Hepatocyte (in vitro differentiated cells): ENCODE measurements around the gene MBOAT2. TPM values are rescaled to one million over a fixed set of nuclear protein-coding genes. Genes with fewer than 3 reads are reported as not detected.

ENCODE experiments used
- DNase-seq: peaks from one replicate; pipeline ENCODE4 v3.0.0-alpha.2; 2016; ENCODE audit warnings: low spot score
- H2AFZ ChIP-seq: fragments of 200-600 bp; sonication (generic); 2 replicates; pipeline ENCODE4 v1.6.0; 2016; ENCODE audit warnings: antibody characterized with exemption, mild to moderate bottlenecking
- H3K27ac ChIP-seq: fragments of 200-600 bp; sonication (generic); 2 replicates; pipeline ENCODE4 v1.5.1; 2016; ENCODE audit warnings: mild to moderate bottlenecking
- H3K27me3 ChIP-seq: fragments of 200-600 bp; sonication (generic); 2 replicates; pipeline ENCODE4 v1.6.1; 2016
- H3K36me3 ChIP-seq: fragments of 200-600 bp; sonication (generic); replicated peaks from 2 replicates; pipeline ENCODE4 v1.5.1; 2016; ENCODE audit warnings: low read depth; ENCODE audit not compliant: insufficient read depth
- H3K4me1 ChIP-seq: fragments of 200-600 bp; sonication (generic); 2 replicates; pipeline ENCODE4 v1.5.1; 2016; ENCODE audit warnings: mild to moderate bottlenecking, moderate library complexity; ENCODE audit not compliant: insufficient read depth
- H3K4me2 ChIP-seq: fragments of 200-600 bp; sonication (generic); 2 replicates; pipeline ENCODE4 v1.6.0; 2016
- H3K4me3 ChIP-seq: fragments of 200-600 bp; sonication (generic); 2 replicates; pipeline ENCODE4 v1.5.1; 2016; ENCODE audit warnings: mild to moderate bottlenecking
- H3K79me2 ChIP-seq: fragments of 200-600 bp; sonication (generic); 2 replicates; pipeline ENCODE4 v1.6.0; 2017; ENCODE audit warnings: mild to moderate bottlenecking
- H3K9me2 ChIP-seq: fragments of 200-600 bp; sonication (generic); replicated peaks from 2 replicates; pipeline ENCODE4 v1.6.0; 2017; ENCODE audit warnings: mild to moderate bottlenecking; ENCODE audit not compliant: insufficient read depth
- H3K9me3 ChIP-seq: fragments of 200-600 bp; sonication (generic); 2 replicates; pipeline ENCODE4 v1.5.1; 2016; ENCODE audit warnings: low read depth, mild to moderate bottlenecking
- H4K20me1 ChIP-seq: fragments of 200-600 bp; sonication (generic); 2 replicates; pipeline ENCODE4 v1.6.0; 2016; ENCODE audit warnings: mild to moderate bottlenecking; ENCODE audit not compliant: insufficient read depth, poor library complexity, severe bottlenecking
- EZH2 ChIP-seq: fragments of 200-600 bp; sonication (generic); IDR thresholded peaks from 2 replicates; pipeline ENCODE4 v1.6.1; 2016; ENCODE audit warnings: antibody characterized with exemption, mild to moderate bottlenecking, borderline replicate concordance
- EZH2phosphoT487 ChIP-seq: fragments of 200-600 bp; sonication (generic); IDR thresholded peaks from one replicate; pipeline ENCODE4 v1.6.1; 2018; ENCODE audit warnings: antibody characterized with exemption, mild to moderate bottlenecking, low read depth, moderate library complexity; ENCODE audit not compliant: unreplicated experiment, severe bottlenecking
- WGBS: methylation state at CpG from one replicate; pipeline ENCODE4 v1.1.6; 2016; ENCODE audit warnings: low lambda C conversion rate; ENCODE audit errors: missing lambda C conversion rate; 5-methylcytosine and 5-hydroxymethylcytosine counted together
- polyA plus RNA-seq: library from polyadenylated mRNA; unstranded; fragments of >200 nt; fragmentation: Nextera tagmentation; extraction: Ambion mirVana; gene quantifications from 2 replicates; pipeline ENCODE4 v1.2.1, GENCODE V29; 2016
- total RNA-seq: library from RNA; depleted of rRNA; stranded (reverse); fragments of >200 nt; gene quantifications from 2 replicates; pipeline ENCODE4 v1.2.3, GENCODE V29; 2014
- TF ChIP-seq, protein P1 (sequence below): fragments of 200-600 bp; sonication (generic); IDR thresholded peaks from 2 replicates; pipeline ENCODE4 v1.5.1; 2016; ENCODE audit warnings: antibody characterized with exemption, mild to moderate bottlenecking; ENCODE audit not compliant: poor library complexity

MBOAT2 gene
- total and polyA plus RNA-seq, 2 experiments from 2014 or later: 22.8 to 35.2 TPM

- no peak for DNase-seq
- Histone ChIP-seq H3K4me1 (no peaks in the 10 kb centered on the region), H3K79me2 (peaks cover 69% of the 10 kb centered on the region), H3K27ac (no peak overlapping the region), H2AFZ (no peak overlapping the region), H3K36me3 (no peaks in the 10 kb centered on the region), H3K4me3 (no peak overlapping the region), H3K4me2 (no peak overlapping the region), H4K20me1 (no peaks in the 10 kb centered on the region), H3K27me3 (no peaks in the 10 kb centered on the region), H3K9me3 (no peaks in the 10 kb centered on the region), H3K9me2 (no peaks in the 10 kb centered on the region)
- TF ChIP-seq EZH2 (no peak), EZH2phosphoT487 (no peak)
- TF ChIP-seq, protein P1, sequence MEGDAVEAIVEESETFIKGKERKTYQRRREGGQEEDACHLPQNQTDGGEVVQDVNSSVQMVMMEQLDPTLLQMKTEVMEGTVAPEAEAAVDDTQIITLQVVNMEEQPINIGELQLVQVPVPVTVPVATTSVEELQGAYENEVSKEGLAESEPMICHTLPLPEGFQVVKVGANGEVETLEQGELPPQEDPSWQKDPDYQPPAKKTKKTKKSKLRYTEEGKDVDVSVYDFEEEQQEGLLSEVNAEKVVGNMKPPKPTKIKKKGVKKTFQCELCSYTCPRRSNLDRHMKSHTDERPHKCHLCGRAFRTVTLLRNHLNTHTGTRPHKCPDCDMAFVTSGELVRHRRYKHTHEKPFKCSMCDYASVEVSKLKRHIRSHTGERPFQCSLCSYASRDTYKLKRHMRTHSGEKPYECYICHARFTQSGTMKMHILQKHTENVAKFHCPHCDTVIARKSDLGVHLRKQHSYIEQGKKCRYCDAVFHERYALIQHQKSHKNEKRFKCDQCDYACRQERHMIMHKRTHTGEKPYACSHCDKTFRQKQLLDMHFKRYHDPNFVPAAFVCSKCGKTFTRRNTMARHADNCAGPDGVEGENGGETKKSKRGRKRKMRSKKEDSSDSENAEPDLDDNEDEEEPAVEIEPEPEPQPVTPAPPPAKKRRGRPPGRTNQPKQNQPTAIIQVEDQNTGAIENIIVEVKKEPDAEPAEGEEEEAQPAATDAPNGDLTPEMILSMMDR: no peak
- 95% methylated on average over 4 of the region's 4 CpGs for WGBS
These were observed 17.7 kb downstream of the MBOAT2 start for GRCh38 chr2:8985561-8986326.

DNA sequence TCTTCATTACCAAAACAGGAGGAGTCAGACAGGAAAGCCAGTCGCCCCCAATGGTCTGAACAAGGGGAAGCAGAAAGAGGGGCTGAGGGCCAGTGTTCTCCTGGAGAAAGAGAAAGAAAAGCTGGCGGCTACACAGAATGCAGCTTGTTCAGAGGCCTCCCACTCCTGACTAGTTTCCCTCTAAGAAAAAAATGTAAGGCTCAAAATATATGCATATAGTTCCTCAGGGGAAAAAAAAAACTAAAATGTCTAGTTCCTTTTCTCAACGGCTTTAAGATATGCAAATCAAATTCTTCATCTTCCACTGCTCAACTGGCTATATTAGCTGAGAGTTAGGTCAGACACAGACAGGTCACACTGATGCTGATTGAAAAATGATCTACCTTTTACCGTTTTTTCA, 18.6 kb downstream of the MBOAT2 start:
- no peaks in the 10 kb centered on the region for H3K9me3 ChIP-seq
- no peak overlapping the region for H3K27ac ChIP-seq
- no peak for DNase-seq
- H2AFZ ChIP-seq: no peak overlapping the region
- peaks cover 68% of the 10 kb centered on the region for H3K79me2 ChIP-seq
- H3K4me3 ChIP-seq: no peak overlapping the region
- H3K4me2 ChIP-seq: peak overlapping the region; percentile 27
- TF ChIP-seq, protein P1: no peak
- TF ChIP-seq EZH2: no peak
- TF ChIP-seq EZH2phosphoT487: no peak
- H3K36me3 ChIP-seq: no peaks in the 10 kb centered on the region
- WGBS: 74% methylated on average over 4 of the region's 4 CpGs
- no peaks in the 10 kb centered on the region for H3K4me1 ChIP-seq
- no peaks in the 10 kb centered on the region for H3K27me3 ChIP-seq
- H4K20me1 ChIP-seq: no peaks in the 10 kb centered on the region
- no peaks in the 10 kb centered on the region for H3K9me2 ChIP-seq

- Histone ChIP-seq H3K27me3 (no peaks in the 10 kb centered on the region), H3K79me2 (peaks cover 67% of the 10 kb centered on the region), H3K9me3 (no peaks in the 10 kb centered on the region), H2AFZ (no peak overlapping the region), H4K20me1 (no peaks in the 10 kb centered on the region), H3K4me3 (no peak overlapping the region), H3K36me3 (no peaks in the 10 kb centered on the region), H3K4me1 (no peaks in the 10 kb centered on the region), H3K27ac (no peak overlapping the region), H3K4me2 (peak overlapping the region; percentile 27), H3K9me2 (no peaks in the 10 kb centered on the region)
- WGBS: 50% methylated on average over 5 of the region's 5 CpGs
- no peak for DNase-seq
- no peak for TF ChIP-seq EZH2
These were observed 19.3 kb downstream of the MBOAT2 start for GRCh38 chr2:8984157-8984556.

DNA sequence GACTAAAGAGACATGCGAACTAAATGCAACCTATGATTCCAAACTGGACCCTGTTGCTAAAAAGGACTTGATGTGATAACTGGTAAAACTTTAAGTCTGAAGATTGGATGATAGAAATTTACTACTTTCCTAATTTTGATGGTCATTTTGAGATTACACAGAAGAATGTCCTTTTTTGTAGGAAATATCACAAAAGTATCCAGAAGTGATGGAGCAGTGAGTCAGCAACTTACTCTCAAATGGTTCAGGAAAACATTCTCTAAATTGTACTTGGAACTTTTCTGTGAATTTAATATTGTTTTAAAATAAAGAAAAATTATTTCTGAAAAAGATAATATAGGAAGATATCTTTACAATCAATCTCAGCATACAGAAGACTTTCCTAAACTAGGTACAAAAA, 19.9 kb downstream of the MBOAT2 start:
- Histone ChIP-seq H3K36me3 (no peaks in the 10 kb centered on the region), H3K4me1 (no peaks in the 10 kb centered on the region), H3K27me3 (no peaks in the 10 kb centered on the region), H3K79me2 (peaks cover 69% of the 10 kb centered on the region), H3K4me2 (no peak overlapping the region), H3K27ac (no peak overlapping the region), H3K9me2 (no peaks in the 10 kb centered on the region), H2AFZ (no peak overlapping the region), H3K9me3 (no peaks in the 10 kb centered on the region), H4K20me1 (no peaks in the 10 kb centered on the region), H3K4me3 (no peak overlapping the region)
- TF ChIP-seq, protein P1: no peak
- TF ChIP-seq EZH2: no peak
- no peak for TF ChIP-seq EZH2phosphoT487
- WGBS: 96% methylated on average over 1 of the region's 1 CpG
- DNase-seq: no peak
